Keratinocyte (primary cell): ENCODE results near the gene UTP14C. TPM values are rescaled to one million over a fixed set of nuclear protein-coding genes. Genes with fewer than 3 reads are reported as not detected.

Source experiments
- DNase-seq: peaks from one replicate; pipeline ENCODE4 v3.0.0-alpha.2; 2011; ENCODE audit warnings: low read depth, missing footprints, low spot score
- FAIRE-seq: peaks from 2 replicates; lab custom pipeline; 2011; peaks lifted over from hg19 to GRCh38; lab: Jason Lieb, UNC
- H2AFZ ChIP-seq: 2 replicates; pipeline ENCODE4 v1.6.0; 2012; ENCODE audit warnings: low read length, control low read depth, inconsistent platforms; ENCODE audit not compliant: control insufficient read depth
- H3K27ac ChIP-seq: 2 replicates; pipeline ENCODE4 v1.5.1; 2011; ENCODE audit warnings: low read length; ENCODE audit not compliant: control insufficient read depth, insufficient read depth
- H3K27me3 ChIP-seq: 3 replicates; pipeline ENCODE4 v1.6.0; 2011; ENCODE audit warnings: low read length; ENCODE audit not compliant: control insufficient read depth, insufficient read depth; ENCODE audit errors: extremely low read depth
- H3K36me3 ChIP-seq, 2 experiments: 2 replicates in 1 of 2; 3 replicates in 1 of 2; pipeline ENCODE4 v1.5.1; 2011; ENCODE audit warnings: low read length in 2 of 2, mild to moderate bottlenecking in 1 of 2; ENCODE audit not compliant: control insufficient read depth in 2 of 2, insufficient read depth in 2 of 2; ENCODE audit errors: extremely low read depth in 1 of 2
- H3K4me1 ChIP-seq: 3 replicates; pipeline ENCODE4 v1.5.1; 2011; ENCODE audit warnings: low read length; ENCODE audit not compliant: control insufficient read depth, insufficient read depth; ENCODE audit errors: extremely low read depth
- H3K4me2 ChIP-seq: 3 replicates; pipeline ENCODE4 v1.6.0; 2011; ENCODE audit warnings: low read depth, low read length; ENCODE audit not compliant: control insufficient read depth, insufficient read depth; ENCODE audit errors: extremely low read depth
- H3K4me3 ChIP-seq, 3 experiments: fragments of 200-600 bp in 1 of 3; sonication (generic) in 1 of 3; 2 replicates in 2 of 3; 3 replicates in 1 of 3; pipeline ENCODE4 v1.5.1; 2011 to 2016; ENCODE audit warnings: low read length in 3 of 3, mild to moderate bottlenecking in 3 of 3, control low read depth in 2 of 3, inconsistent platforms in 1 of 3, low read depth in 1 of 3, mixed read lengths in 1 of 3, mixed run types in 1 of 3, moderate library complexity in 1 of 3; ENCODE audit not compliant: control insufficient read depth in 2 of 3, insufficient read depth in 2 of 3; ENCODE audit errors: extremely low read depth in 1 of 3
- H3K79me2 ChIP-seq: 2 replicates; pipeline ENCODE4 v1.6.0; 2012; ENCODE audit warnings: low read length; ENCODE audit not compliant: control insufficient read depth, insufficient read depth
- H3K9ac ChIP-seq: 3 replicates; pipeline ENCODE4 v1.6.0; 2011; ENCODE audit warnings: low read length; ENCODE audit not compliant: control insufficient read depth, insufficient read depth; ENCODE audit errors: extremely low read depth
- H3K9me1 ChIP-seq: 3 replicates; pipeline ENCODE4 v1.6.0; 2011; ENCODE audit warnings: low read length; ENCODE audit not compliant: control insufficient read depth, insufficient read depth; ENCODE audit errors: extremely low read depth
- H3K9me3 ChIP-seq: 2 replicates; pipeline ENCODE4 v1.5.1; 2012; ENCODE audit warnings: low read depth, low read length; ENCODE audit not compliant: control insufficient read depth
- H4K20me1 ChIP-seq: 3 replicates; pipeline ENCODE4 v1.6.0; 2011; ENCODE audit warnings: low read length; ENCODE audit not compliant: control insufficient read depth, insufficient read depth; ENCODE audit errors: extremely low read depth
- EZH2 ChIP-seq: IDR thresholded peaks from one replicate; pipeline ENCODE4 v1.6.1; 2012; ENCODE audit warnings: inconsistent platforms, mild to moderate bottlenecking, low read length, moderate library complexity
- dilution Hi-C: fragments of 300-500 bp; cut with MboI; formaldehyde crosslinking; loops from one replicate; pipeline ENCODE4 v1.7.0; 2020; ENCODE audit warnings: low sequenced_read_pairs; ENCODE audit not compliant: extremely low pct_ligation_motif_present
- polyA plus RNA-seq, 5 experiments: library from polyadenylated mRNA; depleted of rRNA in 3 of 5; stranded (reverse) in 3 of 5; stranded (forward) in 1 of 5; unstranded in 1 of 5; fragments of >200 nt; gene quantifications; 1 replicate in 1 of 5; 2 replicates in 3 of 5; 3 replicates in 1 of 5; pipeline versions ENCODE4 v1.2.1 to v1.2.3, GENCODE V29; 2011 to 2012; ENCODE audit warnings: missing spikeins in 2 of 5, low read depth in 1 of 5, low replicate concordance in 1 of 5
- TF ChIP-seq, protein P1 (sequence below), 3 experiments: IDR thresholded peaks in 1 of 3; conservative IDR thresholded peaks in 1 of 3; optimal IDR thresholded peaks in 1 of 3; 2 replicates in 2 of 3; 3 replicates in 1 of 3; pipeline versions ENCODE3 to v1.5.1; 2011; ENCODE audit warnings: low read length in 3 of 3, mild to moderate bottlenecking in 3 of 3, moderate library complexity in 2 of 3, control low read depth in 1 of 3, inconsistent platforms in 1 of 3; ENCODE audit not compliant: insufficient read depth in 2 of 3; ENCODE audit errors: extremely low read depth in 1 of 3

Gene UTP14C
- polyA plus RNA-seq, 1 donor (not counting 4 experiments of a cell fraction or from before 2014, with no cell fraction given): 10.8 TPM

DNA sequence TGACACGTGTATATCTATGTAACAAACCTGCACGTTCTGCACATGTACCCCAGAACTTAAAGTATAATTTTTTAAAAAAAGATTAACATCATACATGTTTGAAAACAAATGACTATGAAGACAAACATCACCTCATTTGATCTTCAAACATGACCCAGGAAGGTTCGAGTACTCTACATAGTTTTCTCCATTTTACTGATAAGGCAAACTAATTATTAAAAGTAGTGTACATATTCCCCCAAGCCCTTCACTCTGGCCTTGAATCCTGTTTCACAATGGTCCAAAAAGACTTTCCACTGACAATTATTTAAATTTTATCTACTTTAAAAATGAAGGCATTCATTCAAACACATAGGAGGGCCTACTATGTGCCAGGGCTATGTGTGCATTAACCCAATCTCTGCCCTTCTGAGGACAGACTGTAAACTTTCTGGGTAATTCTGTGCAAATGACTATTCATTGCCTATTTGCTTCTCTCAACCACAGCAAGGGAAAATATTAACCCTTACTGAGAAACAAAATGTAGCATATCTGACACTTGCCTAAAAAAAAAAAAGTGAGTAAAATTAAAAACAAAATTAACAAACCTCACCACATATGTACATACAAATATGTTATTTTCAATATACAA, 35.4 kb upstream of the UTP14C start:
- Histone ChIP-seq H3K4me3 (no peak overlapping the region), H3K9ac (no peak overlapping the region), H2AFZ (no peak overlapping the region), H4K20me1 (no peaks in the 10 kb centered on the region), H3K9me1 (no peaks in the 10 kb centered on the region), H3K4me2 (no peak overlapping the region), H3K27ac (no peak overlapping the region), H3K4me1 (no peaks in the 10 kb centered on the region), H3K79me2 (no peaks in the 10 kb centered on the region), H3K9me3 (no peaks in the 10 kb centered on the region), H3K36me3 (no peaks in the 10 kb centered on the region), H3K27me3 (no peaks in the 10 kb centered on the region)
- DNase-seq: no peak
- no peak for FAIRE-seq
- dilution Hi-C loops: no loop called here
- TF ChIP-seq, protein P1, sequence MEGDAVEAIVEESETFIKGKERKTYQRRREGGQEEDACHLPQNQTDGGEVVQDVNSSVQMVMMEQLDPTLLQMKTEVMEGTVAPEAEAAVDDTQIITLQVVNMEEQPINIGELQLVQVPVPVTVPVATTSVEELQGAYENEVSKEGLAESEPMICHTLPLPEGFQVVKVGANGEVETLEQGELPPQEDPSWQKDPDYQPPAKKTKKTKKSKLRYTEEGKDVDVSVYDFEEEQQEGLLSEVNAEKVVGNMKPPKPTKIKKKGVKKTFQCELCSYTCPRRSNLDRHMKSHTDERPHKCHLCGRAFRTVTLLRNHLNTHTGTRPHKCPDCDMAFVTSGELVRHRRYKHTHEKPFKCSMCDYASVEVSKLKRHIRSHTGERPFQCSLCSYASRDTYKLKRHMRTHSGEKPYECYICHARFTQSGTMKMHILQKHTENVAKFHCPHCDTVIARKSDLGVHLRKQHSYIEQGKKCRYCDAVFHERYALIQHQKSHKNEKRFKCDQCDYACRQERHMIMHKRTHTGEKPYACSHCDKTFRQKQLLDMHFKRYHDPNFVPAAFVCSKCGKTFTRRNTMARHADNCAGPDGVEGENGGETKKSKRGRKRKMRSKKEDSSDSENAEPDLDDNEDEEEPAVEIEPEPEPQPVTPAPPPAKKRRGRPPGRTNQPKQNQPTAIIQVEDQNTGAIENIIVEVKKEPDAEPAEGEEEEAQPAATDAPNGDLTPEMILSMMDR (optimal IDR thresholded peaks at IDR 0.05 in 1 of 3, IDR thresholded peaks at IDR 0.05 in 1 of 3, conservative IDR thresholded peaks at IDR 0.05 in 1 of 3; ENCODE audit: extremely low read depth in 1 of 3, insufficient read depth in 2 of 3, low read length in 3 of 3): no peak
- TF ChIP-seq EZH2: no peak

DNA sequence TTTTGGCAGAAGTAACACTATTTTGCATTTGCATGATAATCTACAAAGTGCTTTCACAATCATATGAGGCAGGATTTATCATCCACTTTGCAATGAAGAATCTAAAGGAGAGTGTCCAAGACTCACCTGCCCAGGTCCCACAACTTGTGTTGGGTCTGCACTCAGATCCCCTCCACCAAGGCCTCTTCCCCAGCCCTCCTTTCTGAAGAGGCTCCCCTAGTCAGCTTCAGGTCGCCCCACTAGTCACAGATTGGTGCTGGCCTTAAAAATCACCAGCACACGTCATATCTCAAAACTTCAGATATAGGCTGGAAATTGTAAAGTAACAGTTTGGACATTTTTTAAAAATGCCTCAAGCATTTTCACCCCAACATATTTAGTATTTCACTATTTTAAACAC, 30.8 kb upstream of the UTP14C start:
- H3K9me3 ChIP-seq: no peaks in the 10 kb centered on the region
- DNase-seq (no peak), FAIRE-seq (no peak)
- H4K20me1 ChIP-seq: no peaks in the 10 kb centered on the region
- H3K9ac ChIP-seq: no peak overlapping the region
- H2AFZ ChIP-seq: no peak overlapping the region
- H3K4me1 ChIP-seq: peaks cover 6% of the 10 kb centered on the region
- dilution Hi-C loops: no loop called here
- no peaks in the 10 kb centered on the region for H3K79me2 ChIP-seq
- TF ChIP-seq EZH2: no peak
- TF ChIP-seq, protein P1 (optimal IDR thresholded peaks at IDR 0.05 in 1 of 3, IDR thresholded peaks at IDR 0.05 in 1 of 3, conservative IDR thresholded peaks at IDR 0.05 in 1 of 3; ENCODE audit: extremely low read depth in 1 of 3, insufficient read depth in 2 of 3, low read length in 3 of 3): no peak
- H3K9me1 ChIP-seq: no peaks in the 10 kb centered on the region
- H3K4me2 ChIP-seq: no peak overlapping the region
- H3K4me3 ChIP-seq: no peak overlapping the region
- H3K27me3 ChIP-seq: peaks cover 5% of the 10 kb centered on the region
- H3K36me3 ChIP-seq: no peaks in the 10 kb centered on the region
- no peak overlapping the region for H3K27ac ChIP-seq
